ENCODE measurements around the gene MMADHC.

MMADHC gene

GRCh38 chr2:149566652-149567051 lies 20.9 kb downstream of the MMADHC start:
- TF ChIP-seq CEBPB (IDR thresholded peaks at IDR 0.05) = no peak
- no peak for TF ChIP-seq EP300 (IDR thresholded peaks at IDR 0.05; ENCODE audit: borderline replicate concordance)
- TF ChIP-seq USF1 (IDR thresholded peaks at IDR 0.05) = no peak
- no peak for TF ChIP-seq FOXM1 (IDR thresholded peaks at IDR 0.05; ENCODE audit: borderline replicate concordance, low read depth)
- TF ChIP-seq CREB1 (IDR thresholded peaks at IDR 0.05; ENCODE audit: low read depth) = no peak
- TF ChIP-seq TCF12 (IDR thresholded peaks at IDR 0.05; ENCODE audit: low read depth) = no peak
- TF ChIP-seq YY1 (IDR thresholded peaks at IDR 0.05; ENCODE audit: low read depth) = no peak
- no peak for TF ChIP-seq TAF1 (IDR thresholded peaks at IDR 0.05; ENCODE audit: low read depth)
- TF ChIP-seq ZBTB7A (IDR thresholded peaks at IDR 0.05; ENCODE audit: low read depth) = no peak
- no peak for TF ChIP-seq MAX (IDR thresholded peaks at IDR 0.05)
- TF ChIP-seq EGR1 (IDR thresholded peaks at IDR 0.05) = no peak

- no peak for TF ChIP-seq EGR1 (IDR thresholded peaks at IDR 0.05)
These were observed 22.6 kb downstream of the MMADHC start for GRCh38 chr2:149564983-149565382.

GRCh38 chr2:149564097-149564496 lies 23.5 kb downstream of the MMADHC start:
- TF ChIP-seq USF1 (IDR thresholded peaks at IDR 0.05) (no peak), MAX (IDR thresholded peaks at IDR 0.05) (no peak), TCF12 (IDR thresholded peaks at IDR 0.05; ENCODE audit: low read depth) (no peak)

- no peak for TF ChIP-seq REST (IDR thresholded peaks at IDR 0.05; ENCODE audit: low read depth)
- no peak for TF ChIP-seq CREB1 (IDR thresholded peaks at IDR 0.05; ENCODE audit: low read depth)
- TF ChIP-seq EGR1 (IDR thresholded peaks at IDR 0.05) = no peak
- TF ChIP-seq YY1 (IDR thresholded peaks at IDR 0.05; ENCODE audit: low read depth) = no peak
- no peak for TF ChIP-seq USF1 (IDR thresholded peaks at IDR 0.05)
- no peak for TF ChIP-seq ZBTB7A (IDR thresholded peaks at IDR 0.05; ENCODE audit: low read depth)
- no peak for TF ChIP-seq CEBPB (IDR thresholded peaks at IDR 0.05)
- TF ChIP-seq MAX (IDR thresholded peaks at IDR 0.05) = no peak
- no peak for TF ChIP-seq FOXM1 (IDR thresholded peaks at IDR 0.05; ENCODE audit: borderline replicate concordance, low read depth)
- TF ChIP-seq TAF1 (IDR thresholded peaks at IDR 0.05; ENCODE audit: low read depth) = no peak
- TF ChIP-seq TCF12 (IDR thresholded peaks at IDR 0.05; ENCODE audit: low read depth) = no peak
- TF ChIP-seq RAD21 (IDR thresholded peaks at IDR 0.05; ENCODE audit: low read depth) = no peak
- no peak for TF ChIP-seq NFIC (IDR thresholded peaks at IDR 0.05)
- no peak for TF ChIP-seq EP300 (IDR thresholded peaks at IDR 0.05; ENCODE audit: borderline replicate concordance)
- TF ChIP-seq TEAD4 (IDR thresholded peaks at IDR 0.05) = no peak
These were observed 25.3 kb downstream of the MMADHC start for GRCh38 chr2:149562324-149562723.

GRCh38 chr2:149561309-149561926 lies 26.2 kb downstream of the MMADHC start:
- TF ChIP-seq USF1 (IDR thresholded peaks at IDR 0.05) (no peak), RAD21 (IDR thresholded peaks at IDR 0.05; ENCODE audit: low read depth) (peak; percentile 88)

GRCh38 chr2:149559341-149560068 lies 28.1 kb downstream of the MMADHC start:
- no peak for TF ChIP-seq EGR1 (IDR thresholded peaks at IDR 0.05)
- no peak for TF ChIP-seq TEAD4 (IDR thresholded peaks at IDR 0.05)
- no peak for TF ChIP-seq USF1 (IDR thresholded peaks at IDR 0.05)
- no peak for TF ChIP-seq EP300 (IDR thresholded peaks at IDR 0.05; ENCODE audit: borderline replicate concordance)
- no peak for TF ChIP-seq TCF12 (IDR thresholded peaks at IDR 0.05; ENCODE audit: low read depth)
- no peak for TF ChIP-seq CEBPB (IDR thresholded peaks at IDR 0.05)
- no peak for TF ChIP-seq FOXM1 (IDR thresholded peaks at IDR 0.05; ENCODE audit: borderline replicate concordance, low read depth)
- no peak for TF ChIP-seq REST (IDR thresholded peaks at IDR 0.05; ENCODE audit: low read depth)
- TF ChIP-seq TAF1 (IDR thresholded peaks at IDR 0.05; ENCODE audit: low read depth) = no peak
- TF ChIP-seq NFIC (IDR thresholded peaks at IDR 0.05) = no peak
- no peak for TF ChIP-seq CREB1 (IDR thresholded peaks at IDR 0.05; ENCODE audit: low read depth)
- no peak for TF ChIP-seq MAX (IDR thresholded peaks at IDR 0.05)

Measured in Ishikawa (cell line).